Prostate gland (tissue), 2 donors: Measurements from ENCODE around the gene CCDC201.

Experiments
- POLR2A ChIP-seq: fragments of 450-650 bp; IDR thresholded peaks from one replicate; pipeline ENCODE4 v1.6.1; 2016; ENCODE audit warnings: antibody characterized with exemption, mild to moderate bottlenecking
- TF ChIP-seq, protein P1 (sequence below), 4 experiments: fragments of 200-600 bp in 2 of 4; fragments of 450-650 bp in 2 of 4; sonication (generic) in 2 of 4; IDR thresholded peaks; 1 replicate in 3 of 4; 2 replicates in 1 of 4; pipeline ENCODE4 v1.5.1; 2016 to 2019; ENCODE audit warnings: antibody characterized with exemption in 4 of 4, mild to moderate bottlenecking in 2 of 4, moderate library complexity in 2 of 4

DNA sequence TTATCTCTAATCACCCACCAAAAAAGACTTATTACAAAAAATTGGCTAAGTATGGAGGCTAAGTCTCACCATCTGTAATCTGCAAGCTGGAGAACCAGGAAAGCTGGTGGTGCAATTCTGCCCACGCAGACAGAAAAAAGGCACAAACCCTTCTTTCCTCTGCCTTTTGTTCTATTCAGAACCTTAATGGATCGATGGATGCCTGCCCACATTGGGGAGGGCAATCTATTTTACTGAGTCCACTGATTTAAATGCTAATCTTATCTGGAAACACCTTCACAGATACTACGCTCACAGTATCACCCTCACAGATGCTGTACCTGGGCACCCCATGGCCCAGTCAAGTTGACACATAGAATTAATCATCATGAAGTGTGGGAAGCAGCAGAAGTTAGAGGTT lies 38.0 kb upstream of the CCDC201 start:
- TF ChIP-seq, protein P1, sequence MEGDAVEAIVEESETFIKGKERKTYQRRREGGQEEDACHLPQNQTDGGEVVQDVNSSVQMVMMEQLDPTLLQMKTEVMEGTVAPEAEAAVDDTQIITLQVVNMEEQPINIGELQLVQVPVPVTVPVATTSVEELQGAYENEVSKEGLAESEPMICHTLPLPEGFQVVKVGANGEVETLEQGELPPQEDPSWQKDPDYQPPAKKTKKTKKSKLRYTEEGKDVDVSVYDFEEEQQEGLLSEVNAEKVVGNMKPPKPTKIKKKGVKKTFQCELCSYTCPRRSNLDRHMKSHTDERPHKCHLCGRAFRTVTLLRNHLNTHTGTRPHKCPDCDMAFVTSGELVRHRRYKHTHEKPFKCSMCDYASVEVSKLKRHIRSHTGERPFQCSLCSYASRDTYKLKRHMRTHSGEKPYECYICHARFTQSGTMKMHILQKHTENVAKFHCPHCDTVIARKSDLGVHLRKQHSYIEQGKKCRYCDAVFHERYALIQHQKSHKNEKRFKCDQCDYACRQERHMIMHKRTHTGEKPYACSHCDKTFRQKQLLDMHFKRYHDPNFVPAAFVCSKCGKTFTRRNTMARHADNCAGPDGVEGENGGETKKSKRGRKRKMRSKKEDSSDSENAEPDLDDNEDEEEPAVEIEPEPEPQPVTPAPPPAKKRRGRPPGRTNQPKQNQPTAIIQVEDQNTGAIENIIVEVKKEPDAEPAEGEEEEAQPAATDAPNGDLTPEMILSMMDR (IDR thresholded peaks at IDR 0.05), result no peak
- TF ChIP-seq POLR2A, result no peak
